Activated T-cell treated with anti-CD3 and anti-CD28 coated beads, Interleukin-2, amount 50 U/mL, for 24 hours (primary cell): ENCODE measurements around the gene ADAMTS2.

Experiments used
- DNase-seq: peaks from one replicate; pipeline ENCODE4 v3.0.0-alpha.2; 2020
- H3K27ac Mint-ChIP-seq: 2 replicates; pipeline ENCODE4 v1.8.0; 2020; ENCODE audit warnings: mild to moderate bottlenecking, mixed read lengths
- H3K27me3 Mint-ChIP-seq: 2 replicates; pipeline ENCODE4 v1.8.0; 2020; ENCODE audit warnings: mixed read lengths
- H3K36me3 Mint-ChIP-seq: 2 replicates; pipeline ENCODE4 v1.8.0; 2020; ENCODE audit warnings: low read depth, mixed read lengths
- H3K4me1 Mint-ChIP-seq: 2 replicates; pipeline ENCODE4 v1.8.0; 2020; ENCODE audit warnings: low read depth, mixed read lengths
- H3K4me3 Mint-ChIP-seq: 2 replicates; pipeline ENCODE4 v1.8.0; 2020; ENCODE audit warnings: mild to moderate bottlenecking, moderate library complexity, mixed read lengths
- H3K9me3 Mint-ChIP-seq: 2 replicates; pipeline ENCODE4 v1.8.0; 2020; ENCODE audit warnings: mixed read lengths

Gene ADAMTS2

GRCh38 chr5:179342577-179342976 is 2.7 kb downstream of the ADAMTS2 start:
- Mint-ChIP-seq H3K27me3 (peaks cover 57% of the 10 kb centered on the region), H3K36me3 (no peaks in the 10 kb centered on the region), H3K4me1 (peaks cover 7% of the 10 kb centered on the region), H3K9me3 (no peaks in the 10 kb centered on the region), H3K27ac (no peak overlapping the region), H3K4me3 (no peak overlapping the region)
- DNase-seq, result no peak

GRCh38 chr5:179340465-179340864 is 4.8 kb downstream of the ADAMTS2 start:
- Mint-ChIP-seq H3K4me3 (no peak overlapping the region), H3K27ac (no peak overlapping the region), H3K36me3 (no peaks in the 10 kb centered on the region), H3K9me3 (no peaks in the 10 kb centered on the region), H3K27me3 (peaks cover 37% of the 10 kb centered on the region), H3K4me1 (peaks cover 7% of the 10 kb centered on the region)
- no peak for DNase-seq

- peaks cover 7% of the 10 kb centered on the region for H3K4me1 Mint-ChIP-seq
- DNase-seq, result no peak
- H3K27me3 Mint-ChIP-seq, result peaks cover 37% of the 10 kb centered on the region
- H3K36me3 Mint-ChIP-seq, result no peaks in the 10 kb centered on the region
- no peak overlapping the region for H3K27ac Mint-ChIP-seq
- H3K9me3 Mint-ChIP-seq, result no peaks in the 10 kb centered on the region
- no peak overlapping the region for H3K4me3 Mint-ChIP-seq
Observed at GRCh38 chr5:179339996-179340395, 5.3 kb downstream of the ADAMTS2 start.

- H3K4me1 Mint-ChIP-seq, result peaks cover 7% of the 10 kb centered on the region
- H3K27me3 Mint-ChIP-seq, result peaks cover 34% of the 10 kb centered on the region
- H3K27ac Mint-ChIP-seq, result no peak overlapping the region
- no peak overlapping the region for H3K4me3 Mint-ChIP-seq
- no peaks in the 10 kb centered on the region for H3K36me3 Mint-ChIP-seq
- DNase-seq, result no peak
- H3K9me3 Mint-ChIP-seq, result no peaks in the 10 kb centered on the region
Observed at GRCh38 chr5:179339081-179339480, 6.2 kb downstream of the ADAMTS2 start.

- no peaks in the 10 kb centered on the region for H3K9me3 Mint-ChIP-seq
- no peak overlapping the region for H3K4me3 Mint-ChIP-seq
- peaks cover 30% of the 10 kb centered on the region for H3K27me3 Mint-ChIP-seq
- H3K36me3 Mint-ChIP-seq, result no peaks in the 10 kb centered on the region
- DNase-seq, result no peak
- H3K4me1 Mint-ChIP-seq, result peaks cover 3% of the 10 kb centered on the region
- no peak overlapping the region for H3K27ac Mint-ChIP-seq
Observed at GRCh38 chr5:179337796-179338676, 7.2 kb downstream of the ADAMTS2 start.

- no peak for DNase-seq
- peaks cover 23% of the 10 kb centered on the region for H3K27me3 Mint-ChIP-seq
- H3K4me3 Mint-ChIP-seq, result no peak overlapping the region
- H3K27ac Mint-ChIP-seq, result no peak overlapping the region
- H3K4me1 Mint-ChIP-seq, result no peaks in the 10 kb centered on the region
- H3K9me3 Mint-ChIP-seq, result no peaks in the 10 kb centered on the region
- no peaks in the 10 kb centered on the region for H3K36me3 Mint-ChIP-seq
Observed at GRCh38 chr5:179336871-179337795, 8.1 kb downstream of the ADAMTS2 start.

GRCh38 chr5:179336126-179336870 is 9.0 kb downstream of the ADAMTS2 start:
- H3K4me3 Mint-ChIP-seq, result no peak overlapping the region
- no peaks in the 10 kb centered on the region for H3K36me3 Mint-ChIP-seq
- H3K27ac Mint-ChIP-seq, result no peak overlapping the region
- peaks cover 17% of the 10 kb centered on the region for H3K27me3 Mint-ChIP-seq
- H3K4me1 Mint-ChIP-seq, result no peaks in the 10 kb centered on the region
- no peak for DNase-seq
- no peaks in the 10 kb centered on the region for H3K9me3 Mint-ChIP-seq

GRCh38 chr5:179333796-179334761 is 11.2 kb downstream of the ADAMTS2 start:
- Mint-ChIP-seq H3K9me3 (no peaks in the 10 kb centered on the region), H3K36me3 (no peaks in the 10 kb centered on the region), H3K27ac (no peak overlapping the region), H3K27me3 (peaks cover 11% of the 10 kb centered on the region), H3K4me1 (no peaks in the 10 kb centered on the region), H3K4me3 (no peak overlapping the region)
- no peak for DNase-seq

GRCh38 chr5:179332741-179333290 is 12.4 kb downstream of the ADAMTS2 start:
- Mint-ChIP-seq H3K27ac (no peak overlapping the region), H3K36me3 (no peaks in the 10 kb centered on the region), H3K4me3 (no peak overlapping the region), H3K9me3 (no peaks in the 10 kb centered on the region), H3K27me3 (peaks cover 15% of the 10 kb centered on the region), H3K4me1 (no peaks in the 10 kb centered on the region)
- no peak for DNase-seq

- no peaks in the 10 kb centered on the region for H3K9me3 Mint-ChIP-seq
- H3K4me1 Mint-ChIP-seq, result no peaks in the 10 kb centered on the region
- H3K27me3 Mint-ChIP-seq, result peaks cover 15% of the 10 kb centered on the region
- H3K27ac Mint-ChIP-seq, result no peak overlapping the region
- no peak overlapping the region for H3K4me3 Mint-ChIP-seq
- H3K36me3 Mint-ChIP-seq, result no peaks in the 10 kb centered on the region
- DNase-seq, result no peak
Observed at GRCh38 chr5:179331591-179332375, 13.5 kb downstream of the ADAMTS2 start.

GRCh38 chr5:179330186-179330900 is 14.9 kb downstream of the ADAMTS2 start:
- peaks cover 21% of the 10 kb centered on the region for H3K27me3 Mint-ChIP-seq
- no peak for DNase-seq
- no peaks in the 10 kb centered on the region for H3K36me3 Mint-ChIP-seq
- H3K4me1 Mint-ChIP-seq, result no peaks in the 10 kb centered on the region
- H3K4me3 Mint-ChIP-seq, result no peak overlapping the region
- no peak overlapping the region for H3K27ac Mint-ChIP-seq
- H3K9me3 Mint-ChIP-seq, result no peaks in the 10 kb centered on the region

- Mint-ChIP-seq H3K36me3 (no peaks in the 10 kb centered on the region), H3K9me3 (no peaks in the 10 kb centered on the region), H3K4me3 (no peak overlapping the region), H3K27ac (no peak overlapping the region), H3K27me3 (peaks cover 24% of the 10 kb centered on the region), H3K4me1 (no peaks in the 10 kb centered on the region)
- DNase-seq, result no peak
Observed at GRCh38 chr5:179328291-179328690, 17.0 kb downstream of the ADAMTS2 start.
